HG02870 (cell line): ENCODE data around the gene MFSD11.
"Not testable (repeated sequence)": the region's sequence is repeated elsewhere in the genome, so short reads cannot be mapped to it uniquely, and the experiment has no call there.

Experiments used
- ATAC-seq: cut with Tn5 transposase; IDR thresholded peaks from one replicate; pipeline ENCODE4 v1.9.1; 2021; ENCODE audit warnings: mild to moderate bottlenecking, moderate library complexity; ENCODE audit not compliant: unreplicated experiment

The MFSD11 gene

DNA sequence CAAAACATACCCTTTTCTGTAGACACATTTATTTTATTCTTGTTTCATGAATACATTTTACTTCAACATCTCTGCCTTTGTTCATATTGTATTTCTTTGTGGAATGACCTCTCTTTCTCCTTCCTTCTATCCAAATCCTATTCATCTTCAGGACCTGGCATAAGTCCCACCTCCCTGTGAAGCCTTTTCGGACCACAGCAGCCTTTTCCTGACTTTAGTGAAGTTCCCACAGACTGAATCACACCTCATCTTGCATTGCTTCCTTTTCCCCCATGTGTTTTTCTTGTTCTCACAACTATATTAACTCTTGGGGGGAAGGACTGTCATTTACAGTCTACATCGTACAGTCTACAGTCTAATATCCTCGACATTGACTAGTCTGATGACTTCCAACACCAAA lies 58.2 kb downstream of the MFSD11 start:
- ATAC-seq, result no peak

DNA sequence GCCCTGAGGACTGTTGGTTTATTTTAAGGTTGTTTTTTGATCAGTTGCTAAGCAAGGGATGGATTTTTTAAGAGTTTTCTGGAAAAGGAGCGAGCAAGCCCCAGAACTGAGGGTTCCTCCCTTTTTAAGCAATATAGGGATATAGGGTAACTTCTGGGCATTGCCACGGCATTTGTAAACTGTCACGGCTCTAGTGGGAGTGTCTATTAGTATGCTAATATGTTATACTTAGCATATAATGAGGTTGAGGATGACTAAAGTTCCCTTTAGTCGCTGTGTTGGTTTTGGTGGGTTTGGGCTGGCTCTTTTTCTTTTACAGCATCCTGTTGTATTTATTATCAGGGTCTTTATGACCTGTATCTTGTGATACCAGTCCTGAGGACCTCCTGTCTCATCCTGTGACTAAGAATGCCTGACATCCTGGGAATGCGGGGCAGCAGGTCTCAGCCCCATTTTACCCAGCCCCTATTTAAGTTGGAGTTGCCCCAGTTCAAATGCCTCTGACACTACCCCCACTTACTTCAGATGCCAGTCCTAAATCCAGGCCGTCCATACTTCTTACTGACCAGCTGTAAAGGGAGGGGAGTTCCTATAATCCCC lies 59.4 kb downstream of the MFSD11 start:
- ATAC-seq, result no peak

DNA sequence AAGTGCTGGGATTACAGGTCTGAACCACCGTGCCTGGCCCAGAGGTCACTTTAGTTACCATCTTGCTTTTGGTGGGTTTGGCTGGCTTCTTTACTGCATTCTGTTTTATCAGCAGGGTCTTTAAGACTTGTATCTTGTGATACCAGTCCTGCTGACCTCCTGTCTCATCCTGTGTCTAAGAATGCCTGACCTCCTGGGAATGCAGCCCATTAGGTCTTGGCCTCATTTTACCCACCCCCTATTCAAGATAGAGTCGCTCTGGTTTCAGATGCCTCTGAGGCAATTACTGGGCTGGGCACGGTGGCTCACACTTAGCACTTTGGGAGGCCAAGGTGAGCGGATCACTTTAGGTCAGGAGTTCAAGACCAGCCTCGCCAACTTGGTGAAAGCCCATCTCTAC lies 63.8 kb downstream of the MFSD11 start:
- no peak for ATAC-seq

DNA sequence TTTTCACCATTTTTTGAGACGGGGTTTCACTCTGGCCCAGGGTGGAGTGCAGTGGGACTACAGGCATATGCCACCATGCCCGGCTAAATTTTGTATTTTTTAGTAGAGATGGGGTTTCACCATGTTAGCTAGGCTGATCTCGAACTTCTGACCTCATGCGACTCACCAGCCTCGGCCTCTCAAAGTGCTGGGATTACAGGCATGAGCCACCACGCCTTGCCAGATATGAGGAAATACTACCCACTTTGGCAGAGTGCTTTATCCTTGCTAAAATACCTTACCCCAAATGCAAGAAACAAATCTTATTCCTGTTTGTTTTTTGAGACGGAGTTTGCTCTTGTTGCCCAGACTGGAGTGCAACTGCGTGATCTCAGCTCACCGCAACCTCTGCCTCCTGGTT lies 67.4 kb downstream of the MFSD11 start:
- ATAC-seq, result no peak

DNA sequence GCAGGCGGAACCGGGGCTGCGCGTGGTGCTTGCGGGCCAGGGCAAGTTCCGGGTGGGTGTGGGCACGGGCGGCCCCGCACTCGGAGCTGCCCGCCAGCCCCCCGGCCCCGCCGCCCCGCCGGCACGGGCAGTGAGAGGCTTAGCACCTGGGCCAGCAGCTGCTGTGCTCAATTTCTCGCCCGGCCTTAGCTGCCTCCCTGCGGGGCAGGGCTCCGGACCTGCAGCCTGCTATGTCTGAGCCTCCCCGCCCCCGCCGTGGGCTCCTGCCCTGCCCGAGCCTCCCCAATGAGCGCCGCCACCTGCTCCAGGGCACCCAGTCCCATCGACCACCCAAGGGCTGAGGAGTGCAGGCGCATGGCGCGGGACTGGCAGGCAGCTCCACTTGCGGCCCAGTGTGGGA lies 68.2 kb downstream of the MFSD11 start:
- not testable (repeated sequence) for ATAC-seq

DNA sequence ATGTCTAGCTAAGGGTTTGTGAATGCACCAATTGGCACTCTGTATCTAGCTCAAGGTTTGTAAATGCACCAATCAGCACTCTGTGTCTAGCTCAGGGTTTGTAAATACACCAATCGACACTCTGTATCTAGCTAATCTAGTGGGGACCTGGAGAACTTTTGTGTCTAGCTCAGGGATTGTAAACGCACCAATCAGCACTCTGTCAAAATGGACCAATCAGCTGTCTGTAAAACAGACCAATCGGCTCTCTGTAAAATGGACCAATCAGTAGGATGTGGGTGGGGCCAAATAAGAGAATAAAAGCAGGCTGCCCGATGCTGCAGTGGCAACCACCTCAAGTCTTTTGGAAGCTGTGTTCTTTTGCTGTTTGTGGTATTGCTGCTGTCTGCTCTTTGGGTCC lies 68.8 kb downstream of the MFSD11 start:
- ATAC-seq, result not testable (repeated sequence)

DNA sequence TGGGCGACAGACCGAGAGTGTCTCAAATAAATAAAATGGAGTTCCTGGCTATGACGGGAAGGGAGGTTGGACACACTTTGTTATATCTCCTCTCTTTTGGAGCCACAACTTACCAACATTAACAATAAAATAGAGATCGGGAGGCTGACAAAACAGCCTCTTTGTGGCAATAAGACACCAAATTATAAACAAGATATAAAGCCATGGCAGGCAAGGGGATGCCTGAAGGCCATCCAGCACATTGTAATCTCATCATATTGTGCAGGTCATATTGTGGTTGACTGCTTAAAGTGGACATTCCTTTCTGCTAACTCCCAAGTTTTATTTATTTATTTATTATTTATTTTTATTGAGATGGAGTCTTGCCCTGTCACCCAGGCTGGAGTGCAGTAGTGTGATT lies 70.4 kb downstream of the MFSD11 start:
- no peak for ATAC-seq

DNA sequence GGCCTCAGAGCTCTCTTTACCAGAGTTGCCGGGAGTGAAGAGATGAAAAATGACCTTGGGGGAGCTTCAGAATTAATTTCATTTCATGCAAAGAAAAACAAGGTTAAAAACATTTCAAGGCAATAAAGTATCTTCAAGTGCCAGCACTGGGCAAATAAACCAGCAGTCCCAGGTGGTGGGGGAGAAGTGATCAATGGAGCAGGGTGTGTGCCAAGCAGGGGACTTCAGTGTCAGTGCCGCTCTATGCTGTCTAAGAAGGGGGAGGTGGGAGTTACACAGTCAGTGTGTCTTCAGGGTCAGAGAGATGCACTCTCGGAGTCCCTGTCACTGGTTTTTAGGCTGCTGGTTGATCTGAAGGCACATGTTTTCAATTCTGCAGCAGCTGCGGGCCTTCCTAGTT lies 73.0 kb downstream of the MFSD11 start:
- no peak for ATAC-seq

DNA sequence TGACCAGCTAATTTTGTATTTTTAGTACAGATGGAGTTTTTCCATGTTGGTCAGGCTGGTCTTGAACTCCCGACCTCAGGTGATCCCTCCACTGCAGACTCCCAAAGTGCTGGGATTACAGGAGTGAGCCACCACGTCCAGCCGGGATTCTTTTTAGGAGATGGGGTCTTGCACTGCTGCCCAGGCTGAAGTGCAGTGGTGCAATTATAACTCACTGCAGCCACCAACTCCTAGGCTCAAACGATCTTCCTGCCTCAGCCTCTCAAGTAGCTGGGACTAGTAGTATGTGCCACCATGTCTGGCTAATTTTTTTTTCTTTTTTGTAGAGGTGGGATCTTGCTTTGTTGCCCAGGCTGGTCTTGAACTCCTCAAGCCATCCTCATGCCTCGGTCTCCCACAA lies 73.9 kb downstream of the MFSD11 start:
- ATAC-seq, result no peak

DNA sequence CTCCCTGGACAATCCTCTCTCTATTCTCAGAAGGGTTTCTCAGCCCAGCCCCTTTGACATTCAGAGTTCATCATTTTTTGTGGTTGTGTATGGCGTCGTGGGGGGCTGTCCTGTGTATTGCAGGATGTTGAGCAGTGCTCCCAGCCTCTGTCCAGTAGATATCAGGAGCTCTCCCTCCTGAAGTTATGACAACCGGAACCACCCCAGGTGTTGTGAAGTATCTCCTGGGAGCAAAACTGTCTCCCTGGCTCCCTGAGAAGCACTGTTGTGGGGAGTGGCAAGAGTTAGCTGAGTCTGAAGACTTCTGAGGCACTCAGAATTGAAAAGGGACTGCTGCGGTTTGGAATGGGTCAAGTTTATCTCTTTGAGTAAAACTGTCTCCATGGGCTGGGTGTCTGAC lies 74.3 kb downstream of the MFSD11 start:
- ATAC-seq, result no peak

DNA sequence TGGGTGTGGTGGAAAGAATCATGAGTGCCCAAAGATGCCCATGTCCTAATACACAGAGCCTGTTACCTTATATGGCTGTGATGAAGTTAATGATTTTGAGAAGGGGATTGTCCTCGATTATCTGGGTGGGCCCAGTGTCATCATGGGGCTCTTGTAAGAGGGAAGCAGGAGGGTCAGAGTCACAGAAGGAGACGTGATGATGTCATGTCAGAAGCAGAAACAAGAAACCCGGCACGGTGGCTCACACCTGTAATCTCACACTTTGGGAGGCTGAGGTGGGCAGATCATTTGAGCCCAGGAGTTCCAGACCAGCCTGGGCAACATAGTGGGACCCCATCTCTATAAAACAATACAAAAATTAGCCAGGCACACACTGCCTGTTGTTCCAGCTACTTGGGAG lies 75.0 kb downstream of the MFSD11 start:
- ATAC-seq, result no peak

DNA sequence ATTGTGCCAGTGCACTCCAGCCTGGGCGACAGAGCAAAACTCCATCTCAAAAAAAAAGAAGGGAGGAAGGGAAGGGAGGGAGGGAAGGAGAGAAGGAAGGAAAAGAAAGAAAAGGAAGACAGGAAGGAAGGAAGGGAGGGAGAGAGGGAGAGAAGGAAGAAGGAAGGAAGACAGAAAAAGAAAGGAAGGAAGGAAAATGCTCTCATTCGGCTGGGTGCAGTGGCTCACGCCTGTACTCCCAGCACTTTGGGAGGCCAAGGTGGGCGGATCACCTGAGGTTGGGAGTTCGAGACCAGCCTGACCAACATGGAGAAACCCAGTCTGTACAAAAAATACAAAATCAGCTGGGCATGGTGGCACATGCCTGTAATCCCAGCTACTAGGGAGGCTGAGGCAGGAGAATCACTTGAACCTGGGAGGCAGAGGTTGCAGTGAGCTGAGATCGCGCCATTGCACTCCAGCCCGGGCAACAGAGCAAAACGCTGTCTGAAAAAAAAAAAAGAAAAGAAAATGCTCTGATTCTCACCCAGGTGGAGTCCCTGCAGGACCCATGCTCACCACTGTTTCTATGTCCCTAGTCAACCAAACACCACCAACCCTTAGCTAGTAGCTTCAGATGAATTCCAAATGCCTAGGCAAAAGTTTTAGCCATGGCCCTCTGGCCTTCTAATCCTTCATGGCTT lies 78.1 kb downstream of the MFSD11 start:
- not testable (repeated sequence) for ATAC-seq

DNA sequence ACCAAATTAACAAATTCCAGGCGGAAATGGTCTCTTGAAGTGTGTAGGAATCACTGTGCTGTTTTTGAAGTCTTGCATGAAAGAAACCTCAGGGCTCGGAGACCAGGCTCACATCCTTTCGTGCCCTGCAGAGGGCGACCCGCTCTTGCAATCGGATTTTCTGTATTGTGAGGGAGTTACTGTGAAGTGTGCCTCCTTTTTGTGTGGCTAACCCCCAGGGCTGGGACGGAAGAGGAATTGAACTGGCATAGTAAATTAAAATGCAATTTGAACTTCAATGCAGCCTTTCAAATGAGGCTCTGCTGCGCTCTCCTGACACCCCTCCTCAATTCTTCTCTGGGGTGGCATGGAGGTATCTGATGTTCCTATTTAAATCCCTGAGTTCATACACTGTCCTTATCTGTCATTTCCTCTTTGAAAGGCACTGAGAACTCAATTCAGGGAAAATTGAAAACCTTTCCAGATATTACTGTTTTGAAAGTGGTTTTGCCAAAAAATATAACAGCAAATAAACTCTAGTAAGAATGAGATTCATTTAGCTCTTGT lies 78.7 kb downstream of the MFSD11 start:
- no peak for ATAC-seq

DNA sequence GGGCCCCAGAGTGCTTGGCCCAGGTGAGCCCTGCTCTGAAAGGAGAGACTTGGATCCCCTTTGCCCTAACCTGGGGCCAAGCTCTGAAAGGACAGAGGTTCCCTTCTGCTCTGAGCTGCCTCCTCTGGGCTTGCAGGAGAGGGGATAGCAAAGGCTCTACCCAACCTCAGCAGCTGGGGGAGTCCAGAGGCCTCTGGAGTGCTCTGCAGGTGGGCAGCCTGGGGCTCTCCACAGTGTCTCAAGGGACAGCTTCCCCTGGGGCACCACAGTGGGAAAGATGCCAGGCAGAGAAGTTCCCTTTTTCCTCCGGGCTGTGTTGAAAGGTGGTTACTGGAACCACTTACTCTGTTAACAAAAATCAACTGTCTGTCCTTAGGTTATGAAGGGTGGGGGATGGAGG lies 82.1 kb downstream of the MFSD11 start:
- no peak for ATAC-seq

DNA sequence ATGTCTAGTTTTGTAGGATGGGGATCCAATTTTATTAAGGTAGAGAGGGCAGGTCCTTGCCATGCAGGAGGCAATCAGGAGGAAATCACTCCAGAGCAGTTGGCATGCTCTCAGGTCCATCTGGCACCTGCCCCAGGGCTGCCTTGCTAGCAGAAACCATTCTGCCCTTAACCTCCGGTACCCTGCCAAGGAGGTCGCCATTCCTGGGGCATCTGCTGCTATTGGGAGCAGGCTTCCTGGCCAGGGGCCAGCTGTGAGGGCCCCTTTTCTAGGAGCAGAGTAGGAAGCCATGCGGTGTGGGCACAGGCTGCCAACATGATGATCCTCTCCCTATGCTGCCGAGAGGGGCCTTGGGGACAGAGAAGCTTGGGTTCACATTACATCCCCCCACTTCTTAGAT lies 82.6 kb downstream of the MFSD11 start:
- ATAC-seq, result no peak

DNA sequence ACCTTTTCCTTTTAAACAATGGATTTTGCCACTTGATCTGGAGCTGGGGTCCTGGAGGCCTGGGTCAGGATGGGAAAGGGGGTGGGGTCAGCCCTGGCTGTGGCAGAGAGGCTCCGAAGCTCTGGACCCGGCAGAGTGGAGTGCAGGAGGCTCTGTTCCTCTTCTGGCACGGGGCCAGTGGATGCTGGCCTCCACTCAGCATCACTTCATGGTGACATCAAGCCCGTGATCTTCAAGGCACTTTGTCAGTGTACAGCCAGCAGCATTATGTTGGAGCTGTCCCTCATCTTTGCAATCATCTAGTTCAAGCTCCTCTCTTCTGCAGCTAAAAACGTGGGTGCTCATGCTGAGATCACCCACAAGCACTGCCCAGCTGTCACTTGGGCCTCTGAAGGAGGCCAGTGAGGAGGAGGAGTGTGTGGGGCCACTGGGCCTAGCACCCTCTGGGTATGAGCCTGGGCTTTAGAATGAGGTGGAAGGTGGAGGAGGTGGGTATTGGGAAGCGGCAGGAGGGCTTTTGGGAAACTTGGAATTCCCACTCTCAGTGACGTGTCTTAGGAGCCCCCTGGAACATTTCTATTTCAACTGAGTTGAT lies 84.4 kb downstream of the MFSD11 start:
- no peak for ATAC-seq

DNA sequence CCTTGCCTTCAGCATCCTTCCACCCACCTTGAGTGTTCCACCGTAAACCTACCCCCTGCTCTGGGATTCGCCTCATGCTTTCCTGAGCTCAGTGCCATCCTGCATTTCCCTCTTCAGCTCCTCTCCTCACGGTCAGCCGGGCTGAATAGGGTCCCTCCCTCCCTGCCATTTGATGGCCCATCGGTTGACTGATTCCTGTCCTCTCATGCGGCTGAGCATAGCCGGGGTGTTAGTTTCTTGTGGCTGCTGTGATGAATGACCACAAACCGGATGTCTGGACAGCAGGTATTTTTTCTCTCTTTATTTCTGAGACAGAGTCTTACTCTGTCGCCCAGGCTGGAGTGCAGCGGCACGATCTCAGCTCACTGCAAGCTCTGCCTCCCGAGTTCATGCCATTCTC lies 86.2 kb downstream of the MFSD11 start:
- no peak for ATAC-seq

DNA sequence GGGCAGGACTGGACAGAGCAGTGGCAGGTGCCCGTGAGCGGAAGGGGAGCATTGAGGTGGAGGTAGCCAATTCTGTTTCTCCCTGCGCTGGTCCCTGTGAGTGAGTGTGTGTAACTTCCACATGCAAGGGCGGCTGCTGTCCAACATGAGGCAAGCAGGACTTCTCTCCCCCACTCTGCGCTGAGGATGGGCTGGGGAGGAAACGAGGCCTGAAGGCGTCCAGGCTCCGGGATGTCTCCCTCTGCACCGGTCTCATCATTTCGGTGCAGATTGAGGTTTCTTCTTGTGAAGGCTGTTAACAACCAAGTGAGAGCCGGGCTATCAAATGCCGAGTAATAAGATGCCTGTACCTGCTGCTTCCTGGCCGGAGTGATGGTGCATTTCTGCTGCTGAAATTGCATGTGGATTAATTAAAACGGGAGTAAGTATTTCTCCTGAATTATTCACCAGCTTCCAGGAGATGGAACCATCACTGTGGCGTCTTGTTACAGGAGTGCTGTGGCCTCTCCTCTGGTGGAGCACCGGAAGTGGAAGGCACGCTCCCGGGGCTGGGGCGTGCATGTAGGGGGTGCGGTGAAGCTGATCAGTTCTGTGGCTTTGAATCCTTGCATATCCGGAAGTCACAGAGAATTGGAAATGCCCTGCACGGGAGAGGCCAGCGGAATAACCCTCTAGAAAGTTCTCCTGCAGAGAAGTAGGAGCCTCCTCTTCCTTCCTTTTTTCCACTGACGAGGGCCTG lies 88.6 kb downstream of the MFSD11 start:
- ATAC-seq, result no peak

DNA sequence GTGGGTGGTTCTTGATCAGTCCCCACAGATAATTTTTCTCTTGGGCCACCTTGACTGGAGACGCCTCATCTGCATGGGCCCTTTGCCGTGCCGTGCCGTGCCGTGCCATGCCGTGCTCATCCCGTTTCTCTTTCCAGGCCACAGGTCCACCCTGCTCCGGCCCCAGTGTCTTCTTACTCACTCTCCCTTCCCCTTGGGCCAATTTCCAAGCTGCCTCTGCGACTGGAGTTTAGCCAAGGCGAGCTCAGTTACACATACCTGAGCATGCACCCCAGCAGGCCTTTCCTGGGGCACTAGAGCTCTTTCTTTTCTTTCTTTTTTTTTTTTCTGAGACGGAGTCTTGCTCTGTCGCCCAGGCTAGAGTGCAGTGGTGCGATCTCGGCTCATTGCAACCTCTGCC lies 89.8 kb downstream of the MFSD11 start:
- ATAC-seq, result no peak
